AG04450 (cell line): ENCODE data around the gene SLC28A1. TPM values are rescaled to one million over a fixed set of nuclear protein-coding genes. Genes with fewer than 3 reads are reported as not detected.

Experiments
- CTCF ChIA-PET: fragments of 300-600, 350-600 bp; formaldehyde crosslinking; extraction: SDS; loops from one replicate; lab custom pipeline; 2022; ENCODE audit warnings: antibody characterized with exemption, inconsistent platforms; lab: Charles Lee
- POLR2A ChIA-PET: fragments of 350-600 bp; formaldehyde crosslinking; extraction: SDS; loops from one replicate; lab custom pipeline; 2021; ENCODE audit warnings: antibody characterized with exemption, inconsistent platforms; lab: Yijun Ruan, JAX
- DNase-seq: peaks from one replicate; pipeline ENCODE4 v3.0.0-alpha.2; 2011; ENCODE audit warnings: low read depth, low spot score
- H3K27ac ChIP-seq: one replicate; pipeline ENCODE4 v1.5.1; 2012; ENCODE audit warnings: low read depth, low read length, control low read depth
- H3K27me3 ChIP-seq: one replicate; pipeline ENCODE4 v1.6.0; 2012; ENCODE audit warnings: low read length; ENCODE audit not compliant: control insufficient read depth, insufficient read depth
- H3K4me3 ChIP-seq: 2 replicates; pipeline ENCODE4 v1.5.1; 2011; ENCODE audit warnings: mild to moderate bottlenecking, low read depth, low read length, control low read depth
- H3K9me3 ChIP-seq: 2 replicates; pipeline ENCODE4 v1.5.1; 2012; ENCODE audit warnings: low read length; ENCODE audit not compliant: control insufficient read depth, insufficient read depth
- CTCF ChIP-seq: IDR thresholded peaks from 2 replicates; pipeline ENCODE4 v1.5.1; 2011; ENCODE audit warnings: low read depth, low read length, control low read depth, inconsistent platforms
- polyA plus RNA-seq: library from polyadenylated mRNA; depleted of rRNA; stranded (reverse); fragments of >200 nt; gene quantifications from 2 replicates; pipeline ENCODE4 v1.2.3, GENCODE V29; 2011

The SLC28A1 gene
- polyA plus RNA-seq, 1 experiment: not detected

GRCh38 chr15:84960391-84961113 is 76.1 kb downstream of the SLC28A1 start:
- no peak for DNase-seq
- no peaks in the 10 kb centered on the region for H3K27me3 ChIP-seq
- H3K4me3 ChIP-seq: no peak overlapping the region
- POLR2A ChIA-PET: no interaction called here
- CTCF ChIA-PET: no interaction called here
- peak overlapping the region; percentile 33 for H3K27ac ChIP-seq
- no peak for TF ChIP-seq CTCF
- H3K9me3 ChIP-seq: peaks cover 8% of the 10 kb centered on the region; the same call in 1 of the 2 replicates

DNA sequence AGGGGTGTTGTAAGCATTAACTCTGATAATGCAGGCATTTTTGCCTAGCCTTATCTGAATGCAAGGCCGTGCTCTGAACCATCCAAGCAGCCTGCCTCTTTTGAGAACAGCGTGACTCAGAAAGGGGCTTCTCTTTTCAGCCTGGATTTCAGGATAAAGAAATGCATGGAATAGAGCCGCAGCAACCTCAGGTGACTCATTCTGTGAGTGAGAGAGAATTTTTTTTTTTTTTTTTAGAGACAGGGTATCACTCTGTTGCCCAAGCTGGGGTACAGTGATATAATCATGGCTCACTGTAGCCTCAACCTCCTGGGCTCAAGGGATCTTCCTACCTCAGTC is 76.6 kb downstream of the SLC28A1 start:
- H3K9me3 ChIP-seq: peaks cover 8% of the 10 kb centered on the region; the same call in 1 of the 2 replicates
- H3K27ac ChIP-seq: peak overlapping the region; percentile 47
- H3K4me3 ChIP-seq: no peak overlapping the region
- CTCF ChIA-PET: no interaction called here
- no peaks in the 10 kb centered on the region for H3K27me3 ChIP-seq
- POLR2A ChIA-PET: no interaction called here
- TF ChIP-seq CTCF: no peak
- DNase-seq: peak; percentile 48

- no peak for DNase-seq
- ChIA-PET POLR2A (no interaction called here), CTCF (no interaction called here)
- no peak for TF ChIP-seq CTCF
- Histone ChIP-seq H3K27me3 (no peaks in the 10 kb centered on the region), H3K27ac (peak overlapping the region; percentile 47), H3K9me3 (peaks cover 8% of the 10 kb centered on the region; the same call in 1 of the 2 replicates), H3K4me3 (no peak overlapping the region)
Measured at GRCh38 chr15:84961707-84962106, 77.2 kb downstream of the SLC28A1 start.

DNA sequence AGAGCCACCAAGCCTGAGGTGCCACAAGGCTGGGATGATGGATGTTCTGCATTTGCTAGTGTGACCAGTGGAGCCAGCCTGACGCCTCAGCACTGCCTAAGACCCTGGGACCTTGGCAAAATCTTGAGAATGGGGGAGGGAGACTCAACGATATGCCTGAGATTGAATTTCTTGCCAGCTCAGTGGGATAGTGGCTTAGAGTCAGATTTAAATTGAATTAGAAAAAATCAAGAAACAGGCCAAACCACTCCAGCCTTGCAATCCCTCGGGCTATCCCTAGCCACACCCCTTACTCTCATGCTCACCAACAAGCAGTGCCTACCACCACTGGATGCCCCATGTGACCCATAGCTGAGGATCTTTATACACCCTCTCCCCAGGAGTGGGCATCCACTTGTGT is 78.5 kb downstream of the SLC28A1 start:
- Histone ChIP-seq H3K9me3 (peaks cover 8% of the 10 kb centered on the region; the same call in 1 of the 2 replicates), H3K27me3 (no peaks in the 10 kb centered on the region), H3K4me3 (no peak overlapping the region), H3K27ac (no peak overlapping the region)
- POLR2A ChIA-PET: no interaction called here
- TF ChIP-seq CTCF: no peak
- CTCF ChIA-PET: no interaction called here
- DNase-seq: no peak

DNA sequence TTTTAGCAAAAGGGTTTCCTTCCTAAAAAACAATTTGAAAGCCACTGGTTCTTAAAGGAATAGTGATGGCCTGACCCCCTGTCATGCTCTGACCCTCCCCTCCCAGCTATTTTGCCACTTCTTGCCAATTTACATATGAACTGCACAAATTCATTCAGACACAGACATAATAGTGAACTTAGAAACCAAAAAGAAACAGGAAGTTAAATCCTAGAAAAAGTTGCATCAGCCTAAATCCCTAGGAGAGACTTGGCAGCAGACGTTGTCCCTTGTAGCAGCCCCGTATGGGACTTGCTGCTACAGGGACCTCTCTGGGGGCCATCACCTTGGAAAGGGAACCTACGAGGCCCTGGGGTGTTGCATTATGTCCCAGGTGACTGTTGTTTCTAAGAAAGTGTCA is 82.9 kb downstream of the SLC28A1 start:
- ChIA-PET POLR2A (no interaction called here), CTCF (no interaction called here)
- no peaks in the 10 kb centered on the region for H3K27me3 ChIP-seq
- H3K9me3 ChIP-seq: peaks cover 8% of the 10 kb centered on the region; the same call in 1 of the 2 replicates
- no peak for DNase-seq
- H3K27ac ChIP-seq: no peak overlapping the region
- no peak overlapping the region for H3K4me3 ChIP-seq
- no peak for TF ChIP-seq CTCF
